Measurements from ENCODE around the gene DOCK1.

Gene DOCK1

GRCh38 chr10:127291329-127291728 lies 386.1 kb downstream of the DOCK1 start:
- no peaks in the 10 kb centered on the region for H3K36me3 ChIP-seq (ENCODE audit: insufficient read depth)
- H3K4me2 ChIP-seq: no peak overlapping the region

GRCh38 chr10:127292888-127293287 lies 387.7 kb downstream of the DOCK1 start:
- Histone ChIP-seq H3K27ac (no peak overlapping the region), H3K4me1 (ENCODE audit: low read depth, poor library complexity, severe bottlenecking) (no peaks in the 10 kb centered on the region), H4K20me1 (ENCODE audit: insufficient read depth) (no peaks in the 10 kb centered on the region), H3K36me3 (ENCODE audit: insufficient read depth) (no peaks in the 10 kb centered on the region), H3K79me2 (ENCODE audit: insufficient read depth, low read depth) (no peaks in the 10 kb centered on the region), H3K9ac (no peak overlapping the region), H3K4me3 (IDR thresholded peaks at IDR 0.05; ENCODE audit: insufficient read depth, low read depth, low read length) (no peak overlapping the region), H3K27me3 (ENCODE audit: insufficient read depth, low read depth) (no peaks in the 10 kb centered on the region), H3K4me2 (no peak overlapping the region), H2AFZ (ENCODE audit: low read depth) (no peak overlapping the region)
- TF ChIP-seq, protein P1, sequence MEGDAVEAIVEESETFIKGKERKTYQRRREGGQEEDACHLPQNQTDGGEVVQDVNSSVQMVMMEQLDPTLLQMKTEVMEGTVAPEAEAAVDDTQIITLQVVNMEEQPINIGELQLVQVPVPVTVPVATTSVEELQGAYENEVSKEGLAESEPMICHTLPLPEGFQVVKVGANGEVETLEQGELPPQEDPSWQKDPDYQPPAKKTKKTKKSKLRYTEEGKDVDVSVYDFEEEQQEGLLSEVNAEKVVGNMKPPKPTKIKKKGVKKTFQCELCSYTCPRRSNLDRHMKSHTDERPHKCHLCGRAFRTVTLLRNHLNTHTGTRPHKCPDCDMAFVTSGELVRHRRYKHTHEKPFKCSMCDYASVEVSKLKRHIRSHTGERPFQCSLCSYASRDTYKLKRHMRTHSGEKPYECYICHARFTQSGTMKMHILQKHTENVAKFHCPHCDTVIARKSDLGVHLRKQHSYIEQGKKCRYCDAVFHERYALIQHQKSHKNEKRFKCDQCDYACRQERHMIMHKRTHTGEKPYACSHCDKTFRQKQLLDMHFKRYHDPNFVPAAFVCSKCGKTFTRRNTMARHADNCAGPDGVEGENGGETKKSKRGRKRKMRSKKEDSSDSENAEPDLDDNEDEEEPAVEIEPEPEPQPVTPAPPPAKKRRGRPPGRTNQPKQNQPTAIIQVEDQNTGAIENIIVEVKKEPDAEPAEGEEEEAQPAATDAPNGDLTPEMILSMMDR (conservative IDR thresholded peaks at IDR 0.05; ENCODE audit: low read depth, low read length): no peak

More at GRCh38 chr10:127291329-127291728, 386.1 kb downstream of the DOCK1 start:
- no peaks in the 10 kb centered on the region for H3K4me1 ChIP-seq (ENCODE audit: low read depth, poor library complexity, severe bottlenecking)
- TF ChIP-seq, protein P1 (conservative IDR thresholded peaks at IDR 0.05; ENCODE audit: low read depth, low read length): no peak
- H2AFZ ChIP-seq (ENCODE audit: low read depth): no peak overlapping the region
- H3K79me2 ChIP-seq (ENCODE audit: insufficient read depth, low read depth): no peaks in the 10 kb centered on the region
- no peak overlapping the region for H3K27ac ChIP-seq
- H3K9ac ChIP-seq: no peak overlapping the region
- H3K27me3 ChIP-seq (ENCODE audit: insufficient read depth, low read depth): no peaks in the 10 kb centered on the region
- no peaks in the 10 kb centered on the region for H4K20me1 ChIP-seq (ENCODE audit: insufficient read depth)
- no peak overlapping the region for H3K4me3 ChIP-seq (IDR thresholded peaks at IDR 0.05; ENCODE audit: insufficient read depth, low read depth, low read length)

DNA sequence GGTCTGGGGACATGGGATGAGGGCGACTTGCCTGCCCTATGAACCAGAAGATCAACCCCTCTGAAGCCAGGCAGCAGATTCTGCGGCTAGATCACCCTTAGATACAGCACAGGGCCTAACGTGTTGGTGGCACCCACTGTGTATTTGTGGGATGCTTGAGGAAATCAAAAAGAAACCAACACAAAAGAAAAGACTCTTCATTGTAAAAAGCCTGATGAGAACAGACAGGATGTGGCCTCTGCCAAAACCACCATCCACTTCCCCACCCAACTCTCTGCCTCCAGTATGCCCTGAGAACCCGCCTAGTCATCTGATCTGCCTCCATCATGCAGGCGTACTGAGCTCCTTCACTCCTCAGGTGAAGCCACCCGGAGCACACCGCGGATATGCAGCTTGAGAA lies 388.4 kb downstream of the DOCK1 start:
- Histone ChIP-seq H3K4me3 (IDR thresholded peaks at IDR 0.05; ENCODE audit: insufficient read depth, low read depth, low read length) (no peak overlapping the region), H3K4me1 (ENCODE audit: low read depth, poor library complexity, severe bottlenecking) (no peaks in the 10 kb centered on the region), H3K27ac (no peak overlapping the region), H3K27me3 (ENCODE audit: insufficient read depth, low read depth) (no peaks in the 10 kb centered on the region), H3K9ac (no peak overlapping the region), H2AFZ (ENCODE audit: low read depth) (no peak overlapping the region), H3K36me3 (ENCODE audit: insufficient read depth) (no peaks in the 10 kb centered on the region), H4K20me1 (ENCODE audit: insufficient read depth) (no peaks in the 10 kb centered on the region), H3K79me2 (ENCODE audit: insufficient read depth, low read depth) (no peaks in the 10 kb centered on the region), H3K4me2 (no peak overlapping the region)
- TF ChIP-seq, protein P1 (conservative IDR thresholded peaks at IDR 0.05; ENCODE audit: low read depth, low read length): no peak

DNA sequence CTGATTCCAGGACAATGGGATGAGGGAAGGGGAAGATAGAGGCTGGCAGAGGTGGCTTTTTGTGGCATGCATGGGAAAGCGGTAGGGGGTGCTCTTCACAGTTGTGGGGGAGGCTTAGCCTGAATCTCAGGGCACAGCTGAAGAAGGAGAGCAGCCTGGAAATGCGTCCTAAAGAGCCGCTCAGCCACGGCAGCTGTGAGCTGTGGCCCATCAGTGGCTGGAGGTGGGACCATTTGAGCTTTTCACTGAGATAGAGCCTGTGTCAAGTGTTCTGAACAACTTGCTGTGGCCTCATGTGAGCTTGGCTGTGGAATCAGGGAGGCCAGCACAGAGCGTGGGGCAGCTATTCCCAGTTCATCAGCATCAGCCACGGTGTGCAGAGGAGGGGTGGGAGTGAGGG lies 391.5 kb downstream of the DOCK1 start:
- Histone ChIP-seq H3K9ac (no peak overlapping the region), H4K20me1 (ENCODE audit: insufficient read depth) (no peaks in the 10 kb centered on the region), H3K27ac (no peak overlapping the region), H3K79me2 (ENCODE audit: insufficient read depth, low read depth) (no peaks in the 10 kb centered on the region), H3K4me2 (no peak overlapping the region), H3K36me3 (ENCODE audit: insufficient read depth) (no peaks in the 10 kb centered on the region), H3K27me3 (ENCODE audit: insufficient read depth, low read depth) (no peaks in the 10 kb centered on the region), H3K4me1 (ENCODE audit: low read depth, poor library complexity, severe bottlenecking) (no peaks in the 10 kb centered on the region), H3K4me3 (IDR thresholded peaks at IDR 0.05; ENCODE audit: insufficient read depth, low read depth, low read length) (no peak overlapping the region), H2AFZ (ENCODE audit: low read depth) (no peak overlapping the region)
- TF ChIP-seq, protein P1 (conservative IDR thresholded peaks at IDR 0.05; ENCODE audit: low read depth, low read length): no peak

Measured in KMS-11 (cell line).